ENCODE data around the gene ARHGAP9.

GRCh38 chr12:57435293-57435692 lies 44.4 kb downstream of the ARHGAP9 start:
- TF ChIP-seq CTCF (IDR thresholded peaks at IDR 0.05; ENCODE audit: insufficient read depth, low read length) (no peak), REST (IDR thresholded peaks at IDR 0.05; ENCODE audit: insufficient replicate concordance, low read depth) (no peak)
